GM12891 (cell line): Measurements from ENCODE around the gene LYPD6.

Experiments used
- DNase-seq: peaks from one replicate; pipeline ENCODE4 v3.0.0; 2011; ENCODE audit warnings: low spot score; ENCODE audit not compliant: insufficient read length
- FAIRE-seq: peaks from 2 replicates; lab custom pipeline; 2011; peaks lifted over from hg19 to GRCh38; lab: Jason Lieb, UNC
- PAX5 ChIP-seq: IDR thresholded peaks from 2 replicates; pipeline ENCODE4 v1.6.1; 2011; ENCODE audit warnings: low read length, moderate library complexity, mild to moderate bottlenecking; ENCODE audit not compliant: insufficient read depth, severe bottlenecking
- POLR2A ChIP-seq: IDR thresholded peaks from 2 replicates; pipeline ENCODE4 v1.6.1; 2011; ENCODE audit warnings: low read depth, low read length, control low read depth
- POLR2AphosphoS5 ChIP-seq: IDR thresholded peaks from 2 replicates; pipeline ENCODE4 v1.6.1; 2011; ENCODE audit warnings: low read depth, low read length, control low read depth
- POU2F2 ChIP-seq: IDR thresholded peaks from 2 replicates; pipeline ENCODE4 v1.6.1; 2011; ENCODE audit warnings: low read depth, mild to moderate bottlenecking, control low read depth, low read length, moderate library complexity
- SPI1 ChIP-seq: IDR thresholded peaks from 2 replicates; pipeline ENCODE4 v1.6.1; 2011; ENCODE audit warnings: low read depth, low read length, control low read depth
- TAF1 ChIP-seq: IDR thresholded peaks from 2 replicates; pipeline ENCODE4 v1.6.1; 2011; ENCODE audit warnings: low read depth, low read length, control low read depth

The LYPD6 gene

DNA sequence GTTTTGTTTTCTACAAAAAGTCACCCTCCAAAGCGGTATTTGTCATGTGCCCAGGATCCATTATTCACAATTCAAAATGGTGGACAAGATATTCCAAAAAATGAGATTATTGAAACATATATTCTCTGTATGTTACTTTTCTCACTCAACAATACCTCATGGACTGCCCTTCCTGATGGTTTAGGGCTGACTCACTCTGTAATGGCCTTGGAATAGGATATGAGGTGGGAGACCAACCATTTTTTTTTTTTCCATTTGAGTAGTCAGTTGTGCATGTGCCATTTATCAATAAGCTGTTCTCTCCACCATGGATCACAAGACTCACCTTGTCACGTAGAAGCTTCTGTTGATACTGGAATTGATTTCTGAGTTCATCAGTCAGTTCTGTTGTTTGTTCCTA is 64.5 kb downstream of the LYPD6 start:
- TF ChIP-seq POLR2A: no peak
- no peak for TF ChIP-seq TAF1
- no peak for TF ChIP-seq POU2F2
- no peak for TF ChIP-seq PAX5
- TF ChIP-seq SPI1: no peak
- no peak for TF ChIP-seq POLR2AphosphoS5
- FAIRE-seq (no peak), DNase-seq (no peak)

DNA sequence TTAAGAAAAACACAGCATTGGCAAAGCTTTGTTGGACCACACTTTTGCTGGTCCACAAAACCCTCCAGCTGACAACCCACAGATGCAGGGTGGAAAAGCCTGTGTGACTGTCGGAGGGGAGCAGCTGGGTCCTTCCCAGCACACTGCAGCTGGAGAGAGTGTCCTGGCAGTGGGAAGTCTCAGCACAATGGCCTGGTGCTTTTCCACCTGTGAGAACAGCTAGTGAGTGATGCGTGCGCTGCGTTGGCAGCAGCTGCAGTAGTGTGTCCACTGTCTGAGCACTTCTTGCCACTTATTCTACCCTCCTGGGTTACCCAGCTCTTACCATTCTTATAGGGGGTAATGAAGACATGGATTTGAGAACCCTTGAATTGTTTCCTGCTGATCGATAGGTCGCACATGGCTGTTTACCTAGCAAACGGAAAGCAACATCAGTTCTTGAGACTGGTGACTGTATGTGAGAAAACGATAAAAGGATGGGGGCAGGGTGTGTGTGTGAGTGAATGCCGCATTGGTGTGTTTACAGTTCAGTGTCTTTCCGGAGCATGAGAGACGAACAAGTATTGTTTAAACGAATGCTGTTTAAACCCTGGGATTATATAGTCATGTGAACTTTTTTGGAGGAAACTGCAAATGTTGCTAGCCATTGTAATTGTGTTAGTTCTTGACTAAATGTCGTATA is 69.7 kb downstream of the LYPD6 start:
- FAIRE-seq (no peak), DNase-seq (no peak)
- TF ChIP-seq TAF1 (no peak), POLR2A (no peak), SPI1 (no peak), POLR2AphosphoS5 (no peak), PAX5 (no peak), POU2F2 (no peak)

DNA sequence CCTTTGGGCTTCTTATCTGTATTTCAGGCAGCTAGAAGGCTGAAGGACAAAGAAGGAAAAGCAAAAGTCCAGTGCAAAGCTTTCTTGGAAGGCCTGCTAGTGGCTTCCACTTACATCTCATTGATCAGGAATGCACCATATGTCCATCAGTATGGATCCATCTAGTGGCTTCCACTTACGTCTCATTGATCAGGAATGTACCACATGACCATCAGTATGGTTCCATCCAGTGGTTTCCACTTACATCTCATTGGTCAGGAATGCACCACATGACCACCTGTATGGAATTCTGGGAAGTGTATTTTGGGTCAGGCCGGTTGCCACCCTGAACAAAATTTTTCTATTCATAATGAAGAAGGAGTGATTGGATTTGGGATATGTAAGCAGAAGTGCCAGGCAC is 70.6 kb downstream of the LYPD6 start:
- DNase-seq: no peak
- TF ChIP-seq POLR2AphosphoS5: no peak
- TF ChIP-seq POU2F2: no peak
- TF ChIP-seq TAF1: no peak
- no peak for FAIRE-seq

DNA sequence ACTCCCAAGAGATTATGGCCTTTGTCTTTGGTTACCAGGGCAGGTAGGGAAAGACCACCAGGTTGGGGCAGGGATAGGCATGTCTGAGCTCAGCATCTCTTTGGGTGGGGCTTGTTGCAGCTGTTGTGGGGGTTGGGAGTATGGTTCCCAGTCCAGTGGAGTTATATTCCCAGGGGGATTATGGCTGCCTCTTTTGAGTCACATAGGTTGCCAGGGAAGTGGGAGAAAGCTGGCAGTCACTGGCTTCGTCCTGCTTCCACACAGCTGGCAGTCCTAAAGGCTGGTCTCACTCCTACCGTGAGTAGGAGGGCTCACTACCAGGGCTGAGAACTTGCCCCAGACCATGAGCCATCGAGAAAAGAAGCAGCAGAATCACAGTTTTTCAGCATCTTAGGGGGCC is 79.1 kb downstream of the LYPD6 start:
- TF ChIP-seq PAX5 (no peak), POLR2AphosphoS5 (no peak), TAF1 (no peak), SPI1 (no peak), POLR2A (no peak), POU2F2 (no peak)
- DNase-seq (no peak), FAIRE-seq (no peak)

DNA sequence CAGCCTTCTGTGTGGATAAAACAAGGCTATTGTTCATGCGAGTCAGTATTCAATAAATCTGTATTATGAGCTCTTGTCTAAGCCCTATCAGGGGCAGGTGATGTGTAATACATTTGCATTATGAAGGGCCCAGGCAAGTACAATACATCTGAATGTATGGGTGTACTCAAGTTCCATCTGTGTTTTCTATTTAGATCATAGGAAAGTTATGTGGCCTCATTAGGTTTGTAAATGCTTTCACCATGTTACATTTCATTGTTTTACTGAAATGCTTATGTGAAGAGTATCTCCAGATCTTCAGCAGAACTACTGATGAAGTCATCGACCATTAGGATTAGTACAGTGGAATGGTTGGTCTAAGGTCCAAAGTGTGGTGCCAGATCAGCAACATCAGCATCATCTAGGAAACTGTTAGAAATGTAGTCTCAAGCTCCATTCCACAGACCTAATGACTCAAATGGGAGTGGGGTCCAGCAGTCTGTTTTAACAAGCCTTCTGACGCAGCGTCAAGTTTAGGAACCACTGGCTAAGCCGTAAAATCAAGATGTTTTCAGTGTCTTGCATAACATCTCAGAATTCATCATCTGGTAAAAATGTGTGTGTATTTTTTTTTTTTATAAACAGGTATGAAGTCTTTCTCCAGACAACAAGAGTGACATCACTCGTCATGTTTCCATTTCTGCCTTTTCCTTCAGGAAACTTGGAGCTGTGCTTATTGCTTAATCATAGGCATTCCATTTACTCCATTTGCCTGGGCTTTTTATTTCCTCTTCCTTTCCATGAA is 80.5 kb downstream of the LYPD6 start:
- DNase-seq (no peak), FAIRE-seq (no peak)
- TF ChIP-seq SPI1 (no peak), PAX5 (no peak), POLR2AphosphoS5 (no peak), POU2F2 (no peak), POLR2A (no peak), TAF1 (no peak)

DNA sequence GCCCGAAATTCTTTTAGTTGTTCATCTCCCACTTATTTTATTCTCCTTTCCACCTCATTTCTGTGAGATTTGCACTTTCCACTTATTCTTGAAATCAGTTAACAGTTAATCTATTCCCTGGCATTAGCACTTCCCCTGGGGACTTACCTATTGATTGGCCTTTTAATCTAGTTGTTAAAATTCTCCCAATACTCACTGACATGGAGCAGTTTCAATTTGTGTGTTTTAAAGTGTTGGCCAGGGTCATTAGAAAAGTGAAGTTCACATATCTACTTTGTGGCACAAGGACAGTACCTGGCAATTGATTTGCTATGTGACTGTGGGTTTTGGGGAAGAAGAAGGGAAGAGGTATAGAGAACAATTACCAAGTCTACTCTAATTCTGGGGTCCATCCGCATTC is 83.1 kb downstream of the LYPD6 start:
- no peak for TF ChIP-seq PAX5
- no peak for TF ChIP-seq POLR2A
- no peak for FAIRE-seq
- no peak for DNase-seq

DNA sequence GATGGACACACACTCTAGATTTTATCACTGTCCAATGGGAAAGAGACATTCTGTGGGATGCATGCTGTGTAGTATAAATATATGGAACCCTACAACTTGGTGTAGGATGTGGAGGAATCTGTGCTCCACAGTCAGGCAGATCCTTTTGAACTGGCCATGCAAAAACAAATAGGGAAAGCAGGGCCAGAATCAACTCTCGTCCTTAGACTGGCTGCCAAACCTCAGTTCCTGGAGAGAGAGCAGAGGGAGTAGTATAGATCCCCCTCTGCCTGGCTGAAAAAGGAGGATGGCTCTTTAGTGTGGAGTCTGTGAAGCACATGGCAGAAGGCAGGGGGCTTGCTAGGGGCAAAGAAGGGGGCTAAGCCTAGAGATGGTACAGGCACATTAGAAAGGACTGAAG is 84.7 kb downstream of the LYPD6 start:
- no peak for DNase-seq
- TF ChIP-seq SPI1 (no peak), POLR2AphosphoS5 (no peak), POU2F2 (no peak), TAF1 (no peak), POLR2A (no peak), PAX5 (no peak)
- FAIRE-seq: no peak

DNA sequence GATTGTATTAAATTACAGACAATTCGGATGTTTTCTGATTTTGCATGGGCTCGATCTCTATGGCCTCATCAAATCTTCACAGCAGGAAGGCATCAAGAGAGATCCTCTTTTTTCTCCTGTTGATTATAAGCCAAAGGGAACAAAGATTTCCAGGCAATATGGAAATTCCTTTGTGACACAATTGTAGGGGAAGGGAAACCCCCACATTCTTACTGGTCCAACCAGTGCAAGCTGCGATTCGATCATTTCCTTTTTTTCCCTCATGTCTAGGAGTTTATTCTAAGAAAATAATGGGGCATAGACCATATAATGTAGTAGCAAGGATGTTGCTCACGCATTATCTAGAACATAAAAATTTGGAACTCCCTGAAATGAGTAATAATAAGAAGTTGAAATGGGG is 87.7 kb downstream of the LYPD6 start:
- no peak for FAIRE-seq
- DNase-seq: no peak
- TF ChIP-seq TAF1 (no peak), POLR2AphosphoS5 (no peak), POLR2A (no peak), PAX5 (no peak), SPI1 (no peak), POU2F2 (no peak)

DNA sequence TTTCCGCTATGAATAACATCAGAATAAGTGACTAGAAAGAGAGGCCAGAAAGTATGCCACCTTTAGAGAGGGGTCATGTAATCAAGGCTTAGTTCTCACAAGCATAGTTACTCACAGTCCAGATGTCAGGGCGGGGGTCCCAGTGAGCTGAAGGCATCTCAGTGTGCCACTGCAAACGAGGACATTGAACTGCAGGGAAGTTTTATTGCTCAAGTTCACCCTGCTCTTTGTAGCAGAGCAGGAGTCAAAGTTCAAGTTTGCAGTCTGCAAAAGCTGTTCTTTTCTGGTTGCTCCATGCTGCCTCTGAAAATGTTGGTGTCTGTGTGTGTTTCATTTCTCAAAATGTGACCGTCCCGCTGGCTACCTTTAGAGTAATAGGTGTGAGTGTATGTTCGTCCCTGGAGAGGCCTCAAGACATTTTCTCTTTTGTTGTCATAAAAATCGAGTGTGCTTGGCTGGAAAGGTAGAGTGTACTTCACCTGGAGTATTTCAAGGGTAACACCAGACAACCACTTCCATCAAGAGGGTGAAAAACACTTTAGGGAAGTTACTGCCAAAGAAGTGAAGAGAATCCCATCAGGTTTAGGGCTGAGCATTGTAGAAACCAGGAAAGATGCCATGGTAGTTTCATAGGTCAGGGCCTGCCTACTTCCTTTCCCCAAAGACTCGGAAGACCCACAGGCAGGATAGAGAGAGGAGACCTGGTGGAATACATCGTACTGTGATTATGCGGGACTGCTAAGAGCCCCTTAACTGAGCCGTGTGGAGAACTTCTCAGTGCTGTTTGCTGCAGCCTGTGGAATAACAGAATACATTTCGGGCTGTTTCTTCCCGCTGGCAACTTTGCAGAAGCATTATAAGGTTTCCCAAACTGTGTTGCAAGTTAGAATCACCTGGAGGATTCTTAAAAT is 89.9 kb downstream of the LYPD6 start:
- DNase-seq: no peak
- no peak for FAIRE-seq
- TF ChIP-seq POLR2A (no peak), TAF1 (no peak), PAX5 (no peak), POU2F2 (no peak), POLR2AphosphoS5 (no peak), SPI1 (no peak)

DNA sequence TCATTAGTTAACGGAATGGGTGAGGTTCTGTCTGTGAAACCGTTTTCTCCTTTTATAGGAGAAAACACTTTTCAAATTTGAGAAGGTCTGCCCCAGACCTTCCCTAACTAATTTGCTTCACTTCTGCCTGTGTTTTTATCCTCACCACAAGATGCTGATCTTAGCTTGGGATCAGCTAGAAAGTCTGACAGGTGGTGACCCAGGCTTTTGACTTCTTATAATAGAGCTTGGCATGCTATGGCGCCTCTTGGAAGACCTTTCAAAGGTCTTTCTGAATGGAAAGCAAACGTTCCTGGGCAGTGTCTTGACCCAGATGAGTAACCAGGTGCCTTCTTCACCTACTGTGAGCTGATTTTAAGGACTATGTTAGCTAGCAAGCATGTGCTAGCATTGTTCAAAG is 91.4 kb downstream of the LYPD6 start:
- TF ChIP-seq POLR2A (no peak), PAX5 (no peak), POU2F2 (no peak), POLR2AphosphoS5 (no peak), SPI1 (no peak), TAF1 (no peak)
- FAIRE-seq (no peak), DNase-seq (no peak)
